ENCODE data around the gene PHAF1. TPM values are rescaled to one million over a fixed set of nuclear protein-coding genes. Genes with fewer than 3 reads are reported as not detected.
A peak's percentile ranks its signal among the peaks of the same experiment; 100 is the strongest.

PHAF1 gene
- total RNA-seq, 5 donors from 2014 or later (not counting 1 experiment from before 2014, with no cell fraction given), result 19.4 to 23.0 (median 20.1) TPM

- H3K27ac ChIP-seq (ENCODE audit: low read length), result no peak overlapping the region
- peaks cover 11 to 95% of the 10 kb centered on the region in 2 experiments for H3K27me3 ChIP-seq (replicated peaks in 1 of 2; ENCODE audit: control insufficient read depth in 2 of 2, extremely low read depth in 1 of 2, insufficient read depth in 2 of 2, low read length in 1 of 2)
- Mint-ChIP-seq H3K27ac (no peak overlapping the region), H3K4me1 (peaks cover 19 to 51% (median 29%) of the 10 kb centered on the region in 3 donors), H3K9me3 (no peaks in the 10 kb centered on the region), H3K4me3 (peak overlapping the region in 1 of 3 donors; percentile 31), H3K36me3 (no peaks in the 10 kb centered on the region), H3K27me3 (peaks cover 43 to 66% of the 10 kb centered on the region in 2 donors)
- CTCF ChIA-PET, result no interaction called here
- POLR2A ChIA-PET, result no interaction called here
- peaks cover 17 to 70% of the 10 kb centered on the region in 2 experiments for H3K4me1 ChIP-seq (ENCODE audit: control insufficient read depth in 1 of 2, extremely low read depth in 1 of 2, insufficient read depth in 2 of 2, low read length in 2 of 2)
- H3K4me3 ChIP-seq (ENCODE audit: control insufficient read depth in 1 of 2, extremely low read depth in 1 of 2, low read length in 1 of 2), result no peak overlapping the region
- no peak for DNase-seq
- WGBS (ENCODE audit: insufficient coverage), result 8% methylated on average over 2 of the region's 18 CpGs
- H3K9me3 ChIP-seq, result no peaks in the 10 kb centered on the region
- ATAC-seq (replicated peaks in 1 of 4), result no peak
- no peaks in the 10 kb centered on the region for H3K36me3 ChIP-seq (ENCODE audit: control insufficient read depth in 2 of 2, extremely low read depth in 1 of 2, insufficient read depth in 1 of 2, low read length in 1 of 2)
Measured at GRCh38 chr16:67166110-67166547, 56.4 kb downstream of the PHAF1 start.

GRCh38 chr16:67166598-67167168, 56.9 kb downstream of the PHAF1 start:
- peaks cover 48 to 71% of the 10 kb centered on the region in 2 donors for H3K27me3 Mint-ChIP-seq
- no peak overlapping the region for H3K27ac ChIP-seq (ENCODE audit: low read length)
- H3K4me3 Mint-ChIP-seq, result peak overlapping the region in 1 of 3 donors; percentile 31
- no peaks in the 10 kb centered on the region for H3K36me3 Mint-ChIP-seq
- H3K27ac Mint-ChIP-seq, result no peak overlapping the region
- peaks cover 15 to 64% of the 10 kb centered on the region in 2 experiments for H3K4me1 ChIP-seq (ENCODE audit: control insufficient read depth in 1 of 2, extremely low read depth in 1 of 2, insufficient read depth in 2 of 2, low read length in 2 of 2)
- H3K27me3 ChIP-seq (replicated peaks in 1 of 2; ENCODE audit: control insufficient read depth in 2 of 2, extremely low read depth in 1 of 2, insufficient read depth in 2 of 2, low read length in 1 of 2), result peaks cover 14 to 95% of the 10 kb centered on the region in 2 experiments
- 91% methylated on average over 2 of the region's 5 CpGs for WGBS (ENCODE audit: insufficient coverage)
- H3K9me3 ChIP-seq, result no peaks in the 10 kb centered on the region
- no peak for DNase-seq
- no peaks in the 10 kb centered on the region for H3K36me3 ChIP-seq (ENCODE audit: control insufficient read depth in 2 of 2, extremely low read depth in 1 of 2, insufficient read depth in 1 of 2, low read length in 1 of 2)
- H3K9me3 Mint-ChIP-seq, result no peaks in the 10 kb centered on the region
- peaks cover 19 to 53% (median 26%) of the 10 kb centered on the region in 3 donors for H3K4me1 Mint-ChIP-seq
- ATAC-seq (replicated peaks in 1 of 4), result no peak
- H3K4me3 ChIP-seq (ENCODE audit: control insufficient read depth in 1 of 2, extremely low read depth in 1 of 2, low read length in 1 of 2), result no peak overlapping the region
- CTCF ChIA-PET, result interaction anchor here in 1 of 2 donors (0.6 kb wide), 1 partner anchor 50 kb away, joined by 4 read pairs; no protein-coding TSS in a partner anchor
- POLR2A ChIA-PET, result no interaction called here

GRCh38 chr16:67167588-67167987, 57.8 kb downstream of the PHAF1 start:
- peaks cover 9 to 95% of the 10 kb centered on the region in 2 experiments for H3K27me3 ChIP-seq (replicated peaks in 1 of 2; ENCODE audit: control insufficient read depth in 2 of 2, extremely low read depth in 1 of 2, insufficient read depth in 2 of 2, low read length in 1 of 2)
- peaks cover 43 to 74% of the 10 kb centered on the region in 2 donors for H3K27me3 Mint-ChIP-seq

GRCh38 chr16:67169011-67169451, 59.3 kb downstream of the PHAF1 start:
- DNase-seq, result no peak
- CTCF ChIA-PET, result interaction anchor here (0.7 kb wide), 2 partner anchors 8 to 41 kb away, joined by 3 read pairs; no protein-coding TSS in a partner anchor
- Mint-ChIP-seq H3K4me1 (peaks cover 29 to 54% (median 30%) of the 10 kb centered on the region in 3 donors), H3K27ac (no peak overlapping the region), H3K9me3 (no peaks in the 10 kb centered on the region), H3K27me3 (peaks cover 52 to 81% of the 10 kb centered on the region in 2 donors), H3K4me3 (no peak overlapping the region), H3K36me3 (no peaks in the 10 kb centered on the region)
- H3K27ac ChIP-seq (ENCODE audit: low read length), result no peak overlapping the region
- H3K4me1 ChIP-seq (ENCODE audit: control insufficient read depth in 1 of 2, extremely low read depth in 1 of 2, insufficient read depth in 2 of 2, low read length in 2 of 2), result peaks cover 6 to 56% of the 10 kb centered on the region in 2 experiments
- H3K27me3 ChIP-seq (replicated peaks in 1 of 2; ENCODE audit: control insufficient read depth in 2 of 2, extremely low read depth in 1 of 2, insufficient read depth in 2 of 2, low read length in 1 of 2), result peaks cover 12 to 96% of the 10 kb centered on the region in 2 experiments
- H3K4me3 ChIP-seq (ENCODE audit: control insufficient read depth in 1 of 2, extremely low read depth in 1 of 2, low read length in 1 of 2), result no peak overlapping the region
- 50% methylated on average over 8 of the region's 9 CpGs for WGBS (ENCODE audit: insufficient coverage)
- POLR2A ChIA-PET, result no interaction called here
- H3K36me3 ChIP-seq (ENCODE audit: control insufficient read depth in 2 of 2, extremely low read depth in 1 of 2, insufficient read depth in 1 of 2, low read length in 1 of 2), result no peaks in the 10 kb centered on the region
- H3K9me3 ChIP-seq, result no peaks in the 10 kb centered on the region
- ATAC-seq (replicated peaks in 1 of 4), result no peak

More at GRCh38 chr16:67167588-67167987, 57.8 kb downstream of the PHAF1 start:
- Histone ChIP-seq H3K4me3 (ENCODE audit: control insufficient read depth in 1 of 2, extremely low read depth in 1 of 2, low read length in 1 of 2) (no peak overlapping the region), H3K36me3 (ENCODE audit: control insufficient read depth in 2 of 2, extremely low read depth in 1 of 2, insufficient read depth in 1 of 2, low read length in 1 of 2) (no peaks in the 10 kb centered on the region), H3K27ac (ENCODE audit: low read length) (no peak overlapping the region), H3K4me1 (ENCODE audit: control insufficient read depth in 1 of 2, extremely low read depth in 1 of 2, insufficient read depth in 2 of 2, low read length in 2 of 2) (peaks cover 10 to 57% of the 10 kb centered on the region in 2 experiments), H3K9me3 (no peaks in the 10 kb centered on the region)
- DNase-seq, result no peak
- ChIA-PET CTCF (interaction anchor here in 1 of 2 donors (0.6 kb wide), 1 partner anchor 10 kb away, joined by 3 read pairs; no protein-coding TSS in a partner anchor), POLR2A (no interaction called here)
- Mint-ChIP-seq H3K27ac (no peak overlapping the region), H3K9me3 (no peaks in the 10 kb centered on the region), H3K4me3 (no peak overlapping the region), H3K4me1 (peaks cover 19 to 50% (median 20%) of the 10 kb centered on the region in 3 donors), H3K36me3 (no peaks in the 10 kb centered on the region)
- no peak for ATAC-seq (replicated peaks in 1 of 4)
- 95% methylated on average over 6 of the region's 7 CpGs for WGBS (ENCODE audit: insufficient coverage)

- peaks cover 26 to 52% (median 31%) of the 10 kb centered on the region in 3 donors for H3K4me1 Mint-ChIP-seq
- H3K9me3 Mint-ChIP-seq, result no peaks in the 10 kb centered on the region
- H3K9me3 ChIP-seq, result no peaks in the 10 kb centered on the region
- DNase-seq (peak in 4 of 35 experiments; percentile 38 to 56 (median 40)), ATAC-seq (replicated peaks in 1 of 4) (no peak)
- peak overlapping the region; percentile 41 to 75 (median 57) for H3K4me3 Mint-ChIP-seq
- H3K27me3 ChIP-seq (replicated peaks in 1 of 2; ENCODE audit: control insufficient read depth in 2 of 2, extremely low read depth in 1 of 2, insufficient read depth in 2 of 2, low read length in 1 of 2), result peaks cover 12 to 96% of the 10 kb centered on the region in 2 experiments
- H3K36me3 Mint-ChIP-seq, result no peaks in the 10 kb centered on the region
- peaks cover 3 to 56% of the 10 kb centered on the region in 2 experiments for H3K4me1 ChIP-seq (ENCODE audit: control insufficient read depth in 1 of 2, extremely low read depth in 1 of 2, insufficient read depth in 2 of 2, low read length in 2 of 2)
- 11% methylated on average over 18 of the region's 24 CpGs for WGBS (ENCODE audit: insufficient coverage)
- POLR2A ChIA-PET, result no interaction called here
- peaks cover 52 to 77% of the 10 kb centered on the region in 2 donors for H3K27me3 Mint-ChIP-seq
- H3K27ac ChIP-seq (ENCODE audit: low read length), result no peak overlapping the region
- H3K4me3 ChIP-seq (ENCODE audit: control insufficient read depth in 1 of 2, extremely low read depth in 1 of 2, low read length in 1 of 2), result peak overlapping the region; percentile 23 to 24
- no peak overlapping the region for H3K27ac Mint-ChIP-seq
- H3K36me3 ChIP-seq (ENCODE audit: control insufficient read depth in 2 of 2, extremely low read depth in 1 of 2, insufficient read depth in 1 of 2, low read length in 1 of 2), result no peaks in the 10 kb centered on the region
- CTCF ChIA-PET, result interaction anchor here in 1 of 2 donors (0.6 kb wide), 1 partner anchor 226 kb away, joined by 3 read pairs; no protein-coding TSS in a partner anchor
Measured at GRCh38 chr16:67169642-67170167, 60.0 kb downstream of the PHAF1 start.

GRCh38 chr16:67170168-67170948, 60.6 kb downstream of the PHAF1 start, which contains the start of gene NOL3:
Gene NOL3, plus strand, starts transcription at chr16:67170538.
- peaks cover 3 to 55% of the 10 kb centered on the region in 2 experiments for H3K4me1 ChIP-seq (ENCODE audit: control insufficient read depth in 1 of 2, extremely low read depth in 1 of 2, insufficient read depth in 2 of 2, low read length in 2 of 2)
- no peak for DNase-seq
- H3K9me3 Mint-ChIP-seq, result no peaks in the 10 kb centered on the region
- H3K36me3 ChIP-seq (ENCODE audit: control insufficient read depth in 2 of 2, extremely low read depth in 1 of 2, insufficient read depth in 1 of 2, low read length in 1 of 2), result no peaks in the 10 kb centered on the region
- H3K27me3 ChIP-seq (replicated peaks in 1 of 2; ENCODE audit: control insufficient read depth in 2 of 2, extremely low read depth in 1 of 2, insufficient read depth in 2 of 2, low read length in 1 of 2), result peaks cover 17 to 96% of the 10 kb centered on the region in 2 experiments
- H3K27ac ChIP-seq (ENCODE audit: low read length), result no peak within 1 kb of the TSS
- ATAC-seq (replicated peaks in 1 of 4), result no peak
- H3K4me3 Mint-ChIP-seq, result peak within 1 kb of the TSS; percentile 41 to 75 (median 57)
- H3K4me1 Mint-ChIP-seq, result peaks cover 24 to 51% (median 25%) of the 10 kb centered on the region in 3 donors
- peak within 1 kb of the TSS; percentile 23 to 24 for H3K4me3 ChIP-seq (ENCODE audit: control insufficient read depth in 1 of 2, extremely low read depth in 1 of 2, low read length in 1 of 2)
- ChIA-PET POLR2A (no interaction called here), CTCF (interaction anchor here in 1 of 2 donors (0.6 kb wide), 1 partner anchor 226 kb away, joined by 3 read pairs; no protein-coding TSS in a partner anchor)
- 6% methylated on average over 27 of the region's 50 CpGs for WGBS (ENCODE audit: insufficient coverage)
- no peaks in the 10 kb centered on the region for H3K9me3 ChIP-seq
- peaks cover 52 to 73% of the 10 kb centered on the region in 2 donors for H3K27me3 Mint-ChIP-seq
- H3K36me3 Mint-ChIP-seq, result no peaks in the 10 kb centered on the region
- H3K27ac Mint-ChIP-seq, result peak within 1 kb of the TSS in 1 of 2 donors; percentile 48
